GM12872 (cell line): ENCODE measurements around the gene AGXT.

Source experiments
- TF ChIP-seq, protein P1 (sequence below): IDR thresholded peaks from 3 replicates; pipeline ENCODE4 v1.5.1; 2011; ENCODE audit warnings: low read depth, mild to moderate bottlenecking, low read length, moderate library complexity; ENCODE audit not compliant: insufficient read depth

Gene AGXT

DNA sequence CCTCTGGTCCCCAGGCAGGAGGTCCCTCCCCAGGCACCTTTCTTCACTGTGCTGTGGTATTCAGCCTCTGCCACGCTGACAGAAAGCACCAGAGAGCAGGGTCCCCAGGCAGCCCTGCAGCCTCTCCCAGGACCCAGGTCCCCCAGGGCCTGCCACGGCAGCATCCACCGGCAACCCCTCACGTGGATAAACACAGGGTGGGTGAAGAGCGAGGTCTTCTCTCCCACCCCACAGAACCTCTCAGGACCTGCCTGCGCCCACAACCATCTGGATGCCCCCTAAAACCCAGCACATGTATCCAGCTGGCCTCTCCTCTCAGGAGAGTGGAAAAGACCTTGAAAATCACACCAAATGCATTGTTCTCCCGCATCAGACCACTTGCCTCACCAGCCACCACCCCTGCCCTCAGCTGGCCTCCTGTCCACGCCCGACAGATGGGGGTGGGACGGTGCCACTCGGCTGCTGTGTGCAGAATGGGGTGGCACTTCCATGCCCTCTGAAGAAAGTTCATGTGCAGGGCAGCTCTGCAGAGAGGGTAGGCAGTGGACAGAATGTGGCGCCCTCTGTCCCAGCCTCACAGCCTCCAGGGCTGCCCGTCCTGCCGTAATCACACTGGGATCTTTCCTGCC is 33.5 kb downstream of the AGXT start:
- TF ChIP-seq, protein P1, sequence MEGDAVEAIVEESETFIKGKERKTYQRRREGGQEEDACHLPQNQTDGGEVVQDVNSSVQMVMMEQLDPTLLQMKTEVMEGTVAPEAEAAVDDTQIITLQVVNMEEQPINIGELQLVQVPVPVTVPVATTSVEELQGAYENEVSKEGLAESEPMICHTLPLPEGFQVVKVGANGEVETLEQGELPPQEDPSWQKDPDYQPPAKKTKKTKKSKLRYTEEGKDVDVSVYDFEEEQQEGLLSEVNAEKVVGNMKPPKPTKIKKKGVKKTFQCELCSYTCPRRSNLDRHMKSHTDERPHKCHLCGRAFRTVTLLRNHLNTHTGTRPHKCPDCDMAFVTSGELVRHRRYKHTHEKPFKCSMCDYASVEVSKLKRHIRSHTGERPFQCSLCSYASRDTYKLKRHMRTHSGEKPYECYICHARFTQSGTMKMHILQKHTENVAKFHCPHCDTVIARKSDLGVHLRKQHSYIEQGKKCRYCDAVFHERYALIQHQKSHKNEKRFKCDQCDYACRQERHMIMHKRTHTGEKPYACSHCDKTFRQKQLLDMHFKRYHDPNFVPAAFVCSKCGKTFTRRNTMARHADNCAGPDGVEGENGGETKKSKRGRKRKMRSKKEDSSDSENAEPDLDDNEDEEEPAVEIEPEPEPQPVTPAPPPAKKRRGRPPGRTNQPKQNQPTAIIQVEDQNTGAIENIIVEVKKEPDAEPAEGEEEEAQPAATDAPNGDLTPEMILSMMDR = no peak

DNA sequence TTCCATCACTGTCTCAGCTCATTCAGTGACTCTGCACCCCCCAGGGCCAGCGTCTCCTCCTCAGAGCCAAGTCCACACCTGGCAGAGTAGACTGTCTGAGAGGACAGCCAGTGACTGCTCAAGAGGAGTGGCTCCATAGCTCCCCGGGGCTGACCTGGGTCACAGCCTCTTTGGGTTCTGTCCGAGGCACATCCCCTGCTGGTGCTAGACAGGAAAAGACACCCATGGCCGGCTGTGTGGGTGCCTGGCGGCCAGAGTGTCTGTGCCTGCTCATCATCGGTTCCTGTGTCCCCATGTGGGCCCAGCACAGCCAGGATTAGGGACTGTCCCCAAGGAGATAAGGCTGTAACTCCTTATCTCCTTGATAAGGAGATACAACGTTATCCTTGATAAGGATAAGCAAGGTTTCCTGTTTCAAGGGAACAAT is 34.0 kb downstream of the AGXT start:
- TF ChIP-seq, protein P1 = no peak

DNA sequence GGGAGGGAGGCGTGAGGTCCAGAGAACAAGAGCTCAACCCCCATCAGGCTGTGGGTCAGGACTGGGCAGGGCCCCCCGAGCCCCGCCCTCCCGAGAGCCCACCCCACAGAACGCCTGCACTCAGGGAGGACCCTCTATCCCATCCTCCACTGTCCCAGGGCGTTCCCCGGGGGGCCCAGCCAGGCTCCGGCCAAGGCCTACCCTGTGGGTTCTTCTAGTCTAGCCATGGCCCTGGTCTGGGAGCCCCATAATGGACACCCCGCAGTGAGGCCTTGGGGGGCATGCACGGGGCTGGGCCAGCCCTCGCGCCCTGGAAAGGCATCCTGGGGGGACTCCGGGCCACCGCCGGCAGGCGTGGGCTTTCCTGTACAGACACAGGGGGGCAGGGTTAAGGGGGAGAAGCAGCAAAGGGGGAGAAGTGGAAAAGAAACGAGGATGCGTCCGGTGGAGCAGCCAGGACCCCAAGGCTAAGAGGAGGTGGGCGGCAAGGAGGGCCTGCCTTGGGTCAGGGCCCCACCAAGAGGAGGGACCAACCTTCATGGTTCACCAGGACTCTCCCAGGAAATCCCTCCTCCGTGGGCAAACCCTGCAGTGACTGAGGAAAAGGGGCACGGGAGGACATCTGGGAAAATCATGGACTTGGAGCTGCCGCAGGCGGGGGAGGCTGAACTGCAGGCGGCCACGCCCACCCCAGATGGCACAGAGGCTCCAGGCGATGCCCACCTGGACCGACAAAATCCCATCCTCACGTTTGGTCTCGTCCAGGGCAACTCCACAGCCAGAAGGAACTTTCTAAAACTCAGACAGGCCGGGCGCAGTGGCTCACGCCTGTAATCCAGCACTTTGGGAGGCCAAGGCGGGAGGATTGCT is 34.8 kb downstream of the AGXT start:
- TF ChIP-seq, protein P1 = no peak

DNA sequence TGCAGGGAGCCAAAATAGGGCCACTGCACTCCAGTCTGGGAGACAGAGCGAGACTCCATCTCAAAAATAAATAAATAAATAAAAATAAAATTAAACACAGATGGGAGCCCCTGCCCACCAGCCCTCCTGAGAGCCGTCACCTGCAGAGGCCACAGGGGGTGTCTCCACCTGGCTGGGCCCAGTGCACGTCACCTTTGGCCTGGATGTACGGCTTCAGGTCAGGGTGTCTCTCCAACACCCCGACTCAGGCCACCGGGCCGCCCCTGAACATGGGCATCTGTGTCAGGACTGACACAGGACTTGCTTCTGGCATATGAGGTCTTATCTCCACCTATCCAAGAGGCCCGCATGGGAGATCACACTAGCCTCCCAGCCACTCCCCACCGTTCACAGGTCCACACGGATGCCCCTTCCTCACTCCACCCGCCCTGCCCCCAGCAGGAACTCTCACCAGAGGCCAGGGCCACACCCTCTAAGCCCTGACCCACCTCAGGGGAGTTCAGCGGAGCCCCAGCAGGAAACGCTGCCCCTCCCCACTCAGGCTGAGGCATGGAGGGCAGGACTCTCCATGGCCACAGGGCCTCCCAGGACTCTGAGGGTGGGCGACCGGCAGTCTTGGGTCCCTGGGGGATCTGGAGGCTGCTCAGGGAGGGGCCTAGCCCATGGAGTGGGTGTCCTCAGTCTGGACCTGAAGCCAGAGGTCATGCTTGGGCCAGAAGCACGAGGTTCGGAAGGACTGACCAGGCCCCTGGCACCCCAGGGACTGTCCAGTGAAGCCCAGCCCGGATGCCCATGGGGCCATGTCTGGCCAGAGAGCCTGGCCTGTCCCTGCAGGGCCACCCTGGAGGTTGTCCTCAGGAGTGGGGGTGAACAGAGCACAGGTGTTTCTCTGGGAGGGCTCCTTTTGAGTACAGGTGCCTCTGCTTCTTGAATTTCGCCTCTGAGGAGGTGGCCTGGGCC is 35.9 kb downstream of the AGXT start:
- TF ChIP-seq, protein P1 = no peak

DNA sequence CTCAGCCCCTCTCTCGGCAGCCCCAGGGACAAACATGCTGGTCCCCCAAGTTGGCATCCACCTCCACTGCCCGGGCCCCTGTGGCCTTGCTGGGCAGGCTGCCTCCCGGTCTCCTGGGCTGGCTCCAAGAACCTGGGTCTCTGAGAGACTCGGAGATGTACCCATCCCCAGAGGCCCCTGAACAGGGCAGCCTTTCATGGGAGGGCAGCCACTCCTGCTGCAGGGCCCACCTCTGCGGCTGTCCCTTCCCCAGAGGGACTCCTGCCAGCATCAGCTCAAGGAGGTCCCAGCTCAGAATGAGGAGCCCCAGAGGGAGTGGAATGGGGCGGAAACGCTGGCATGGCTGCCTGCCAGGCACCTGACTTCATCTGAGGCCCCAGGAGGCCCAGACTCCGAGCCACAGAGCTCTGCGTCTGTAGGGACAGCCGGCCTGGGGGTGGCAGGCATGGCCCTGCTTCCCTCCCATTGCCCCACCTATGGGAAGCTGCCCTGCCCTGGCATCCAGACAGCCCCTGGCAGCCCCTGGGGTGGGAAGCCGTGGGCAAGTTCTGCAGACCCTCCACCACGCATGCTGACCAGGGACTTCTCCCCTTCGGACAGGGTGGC is 36.7 kb downstream of the AGXT start:
- TF ChIP-seq, protein P1 = no peak

DNA sequence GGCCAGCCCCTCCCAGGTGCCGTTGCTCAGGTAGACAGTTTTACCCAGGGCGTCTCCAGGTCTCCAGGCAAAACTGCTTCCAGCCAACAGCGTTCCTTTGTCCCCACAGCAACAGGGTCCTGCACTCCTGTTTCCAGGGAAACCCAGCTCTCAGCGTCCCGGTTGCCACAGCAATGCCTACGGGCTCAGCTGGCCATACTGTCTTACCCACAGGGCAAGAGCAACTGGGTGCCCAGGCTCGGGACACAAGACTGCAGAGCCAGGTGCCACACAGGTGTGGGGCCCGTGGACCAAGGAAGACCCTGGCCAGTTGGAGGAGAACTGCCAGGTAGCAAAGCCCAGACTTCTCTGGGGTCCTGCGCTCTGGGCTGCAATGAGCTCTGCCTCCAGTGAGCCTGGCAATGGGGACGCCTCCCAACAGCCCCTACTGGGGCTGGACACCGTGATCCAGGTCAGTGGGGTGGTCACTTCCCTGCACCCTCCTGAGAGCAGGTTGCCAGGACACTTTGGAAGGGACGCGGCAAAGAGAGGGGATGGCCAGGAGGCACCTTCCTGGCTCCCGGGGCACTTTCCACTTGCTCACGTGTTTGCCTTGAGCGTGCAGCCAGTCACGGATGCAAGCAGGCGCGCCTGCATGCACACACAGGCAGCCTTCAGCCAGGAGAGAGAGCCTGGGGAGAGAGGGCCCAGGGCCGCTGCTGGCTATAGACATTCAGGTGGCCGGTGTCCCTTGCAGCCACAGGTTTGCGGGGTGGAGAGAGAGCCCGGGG is 37.7 kb downstream of the AGXT start, which contains the start of gene CROCC2:
TSS of gene CROCC2 (plus strand) at position 196 of the 770 bp plus-strand sequence. CDS start at position 374, 178 bp downstream.
- TF ChIP-seq, protein P1 = no peak
